ENCODE data around the gene LSR.
A peak's percentile ranks its signal among the peaks of the same experiment; 100 is the strongest.

Gene LSR

GRCh38 chr19:35241417-35241816 is 7.4 kb upstream of the LSR start:
- DNase-seq (ENCODE audit: low read depth in 2 of 2, low spot score in 1 of 2) = no peak

DNA sequence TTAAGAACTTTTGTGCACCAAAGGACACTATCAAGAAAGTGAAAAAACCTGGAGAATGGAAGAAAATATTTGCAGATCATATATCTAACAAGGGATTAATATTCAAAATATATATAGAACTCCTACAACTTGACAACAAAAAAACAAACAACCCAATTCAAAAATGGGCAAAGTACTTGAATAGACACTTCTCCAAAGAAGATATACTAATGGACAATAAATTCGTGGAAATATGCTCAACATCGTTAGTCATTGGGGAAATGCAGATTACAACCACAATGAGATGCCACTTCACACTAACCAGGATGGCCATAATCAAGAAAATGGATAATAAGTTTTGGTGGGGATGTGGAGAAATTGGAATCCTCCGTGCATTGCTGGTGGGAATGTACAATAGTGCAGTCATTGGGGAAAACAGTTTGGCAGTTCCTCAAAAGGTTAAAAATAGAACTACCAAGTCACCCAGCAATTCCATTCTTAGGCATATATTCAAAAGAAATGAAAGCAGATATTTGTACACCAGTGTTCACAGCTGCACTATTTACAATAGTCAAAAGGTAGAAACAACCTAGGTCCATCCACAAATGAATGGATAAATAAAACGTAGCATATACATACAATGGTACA is 2.2 kb upstream of the LSR start:
- DNase-seq (ENCODE audit: low read depth in 2 of 2, low spot score in 1 of 2) = no peak

- DNase-seq (ENCODE audit: low read depth in 2 of 2, low spot score in 1 of 2) = peak in 1 of 2 donors; percentile 22
Observed at GRCh38 chr19:35247526-35248309, 1.1 kb upstream of the LSR start.

DNA sequence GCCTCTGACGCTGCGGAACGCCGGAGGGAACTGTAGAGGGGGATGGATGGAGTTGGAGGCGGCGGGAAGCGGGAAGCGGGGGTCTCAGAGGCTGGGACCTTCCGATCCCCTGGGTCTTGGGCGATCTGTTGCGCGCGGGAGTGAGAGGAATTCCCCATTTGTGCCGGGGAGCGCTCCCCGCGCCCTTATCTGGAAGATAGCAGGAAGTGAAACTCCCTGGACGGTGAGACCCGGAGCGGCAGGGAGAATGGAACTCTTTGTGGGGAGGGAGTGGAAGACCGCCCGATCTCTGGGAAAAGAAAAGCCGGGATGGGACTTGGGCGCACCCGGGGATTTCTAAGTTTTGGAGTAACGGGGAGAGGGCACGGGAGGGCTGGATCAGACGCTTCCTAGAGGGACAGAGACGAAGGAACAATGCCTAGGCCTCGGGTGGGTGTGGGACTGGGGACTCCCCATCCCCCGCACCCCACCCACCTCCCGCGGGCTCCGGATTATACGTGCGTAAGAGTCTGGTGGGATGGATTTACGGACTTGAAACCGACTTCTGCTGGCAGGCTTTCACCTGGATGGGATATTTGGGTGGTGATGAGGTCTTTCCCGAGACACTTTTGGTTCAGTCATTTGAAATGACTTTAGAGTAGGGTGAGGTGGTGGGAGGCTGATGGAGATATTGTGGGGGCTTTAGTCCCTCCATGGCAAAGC is 495 bp downstream of the LSR start:
- DNase-seq (ENCODE audit: low read depth in 2 of 2, low spot score in 1 of 2) = no peak

DNA sequence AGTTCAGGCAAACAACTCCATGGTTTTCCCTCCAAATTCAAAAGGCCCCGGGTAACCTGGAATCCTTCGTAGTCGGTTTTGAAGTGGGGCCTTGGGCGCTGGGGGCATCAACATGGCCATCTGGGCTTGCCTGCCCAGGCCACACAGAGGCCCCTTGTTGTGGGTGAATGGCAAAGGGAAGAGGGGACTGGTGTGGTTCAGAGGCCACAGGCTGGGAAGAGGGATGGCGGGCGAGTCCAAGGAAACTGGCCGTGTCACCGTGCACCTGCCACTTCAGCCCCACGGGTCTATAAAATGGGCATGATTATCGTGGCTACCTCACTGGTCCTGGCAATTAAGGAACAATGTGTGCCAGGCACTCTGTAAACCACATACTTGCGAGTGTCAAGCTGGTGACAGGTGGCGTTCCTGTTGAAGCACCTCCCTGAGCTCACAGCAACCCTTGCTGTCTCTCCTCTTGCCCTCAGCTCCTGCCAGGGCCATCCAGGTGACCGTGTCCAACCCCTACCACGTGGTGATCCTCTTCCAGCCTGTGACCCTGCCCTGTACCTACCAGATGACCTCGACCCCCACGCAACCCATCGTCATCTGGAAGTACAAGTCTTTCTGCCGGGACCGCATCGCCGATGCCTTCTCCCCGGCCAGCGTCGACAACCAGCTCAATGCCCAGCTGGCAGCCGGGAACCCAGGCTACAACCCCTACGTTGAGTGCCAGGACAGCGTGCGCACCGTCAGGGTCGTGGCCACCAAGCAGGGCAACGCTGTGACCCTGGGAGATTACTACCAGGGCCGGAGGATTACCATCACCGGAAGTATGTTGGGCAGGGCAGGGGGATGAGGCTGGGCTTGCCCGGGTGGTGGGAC is 1.3 kb downstream of the LSR start:
- DNase-seq (ENCODE audit: low read depth in 2 of 2, low spot score in 1 of 2) = no peak

GRCh38 chr19:35251456-35251855 is 2.7 kb downstream of the LSR start:
- no peak for DNase-seq (ENCODE audit: low read depth in 2 of 2, low spot score in 1 of 2)

DNA sequence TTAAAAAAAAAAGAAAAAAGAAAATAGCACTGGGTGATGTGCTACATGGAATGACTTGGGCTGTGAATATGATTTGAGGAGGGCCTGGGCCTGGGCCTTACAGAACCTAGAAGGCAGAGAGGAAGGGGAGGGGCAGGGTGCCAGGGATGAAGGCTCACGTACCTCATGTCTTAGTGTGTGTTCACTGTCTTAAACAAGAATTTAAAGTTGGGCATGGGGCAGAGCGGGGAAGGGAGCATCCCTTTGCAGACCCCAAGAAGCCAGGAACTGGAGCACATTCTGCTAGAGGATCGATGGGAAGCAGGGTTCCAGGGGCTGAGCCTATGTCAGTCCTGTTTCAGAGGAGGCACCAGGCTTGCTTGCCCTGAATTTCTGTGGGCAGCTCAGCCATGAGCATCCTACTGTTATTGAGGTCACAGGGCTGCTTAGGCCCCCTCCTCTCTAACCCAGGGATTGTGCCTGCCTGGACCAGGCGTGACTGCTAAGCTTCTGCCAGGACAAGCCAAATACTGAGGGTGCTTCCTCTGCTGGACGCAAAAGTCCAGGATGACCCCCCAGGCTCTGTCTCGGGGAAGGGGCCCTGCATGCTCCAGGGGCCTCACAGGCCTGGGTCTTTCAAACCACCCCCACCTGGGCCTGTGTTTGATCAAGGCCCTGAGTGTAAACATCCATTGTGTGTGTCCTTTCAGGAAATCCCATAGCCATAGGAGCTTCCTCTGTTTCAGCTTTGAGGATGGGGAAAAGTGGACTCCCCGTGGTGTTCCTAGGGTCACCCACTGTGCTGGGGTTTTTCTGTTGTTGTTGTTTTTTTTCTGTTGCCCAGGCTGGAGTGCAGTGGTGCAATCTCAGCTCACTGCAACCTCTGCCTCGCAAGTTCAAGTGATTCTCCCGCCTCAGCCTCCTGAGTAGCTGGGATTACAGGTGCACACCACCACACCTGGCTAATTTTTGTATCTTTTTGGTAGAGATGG is 4.8 kb downstream of the LSR start:
- DNase-seq (ENCODE audit: low read depth in 2 of 2, low spot score in 1 of 2) = no peak

GRCh38 chr19:35254341-35255297 is 5.8 kb downstream of the LSR start:
- DNase-seq (ENCODE audit: low read depth in 2 of 2, low spot score in 1 of 2) = no peak

DNA sequence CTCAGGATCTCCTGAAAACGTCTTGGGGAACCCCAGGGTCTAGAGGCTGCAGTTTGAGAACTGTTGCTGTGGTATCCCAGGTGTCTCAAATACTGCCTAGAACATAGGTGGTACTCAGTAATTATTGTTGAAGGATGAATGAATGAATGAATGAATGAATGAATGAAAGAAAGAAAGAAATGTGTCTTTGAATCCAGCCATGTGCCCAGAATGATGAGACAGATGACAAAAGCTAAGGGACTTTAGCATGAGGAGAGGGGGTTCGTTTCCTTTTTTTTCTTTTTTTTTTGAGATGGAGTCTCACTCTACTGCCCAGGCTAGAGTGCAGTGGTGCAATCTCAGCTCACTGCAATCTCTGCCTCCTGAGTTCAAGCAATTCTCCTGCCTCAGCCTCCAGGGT is 7.8 kb downstream of the LSR start:
- DNase-seq (ENCODE audit: low read depth in 2 of 2, low spot score in 1 of 2) = no peak

DNA sequence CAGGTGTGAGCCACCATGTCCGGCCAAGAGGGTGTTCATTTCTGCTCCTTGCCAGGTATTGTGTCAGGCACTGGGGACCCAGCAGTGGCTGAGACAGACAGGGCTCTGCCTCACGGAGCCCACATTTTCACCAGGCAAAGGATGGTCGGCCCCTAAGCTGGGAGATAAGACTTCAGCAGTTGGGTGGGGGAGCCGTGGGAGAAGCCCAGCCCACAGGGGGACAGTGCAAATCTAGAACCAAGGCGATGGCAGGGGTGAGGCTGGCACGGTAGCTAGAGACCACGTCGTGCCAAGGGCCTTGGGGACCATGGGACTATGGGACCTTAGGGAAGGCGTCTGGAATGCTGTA is 8.3 kb downstream of the LSR start:
- no peak for DNase-seq (ENCODE audit: low read depth in 2 of 2, low spot score in 1 of 2)

- DNase-seq (ENCODE audit: low read depth in 2 of 2, low spot score in 1 of 2) = no peak
Observed at GRCh38 chr19:35260694-35261304, 12.0 kb downstream of the LSR start.

DNA sequence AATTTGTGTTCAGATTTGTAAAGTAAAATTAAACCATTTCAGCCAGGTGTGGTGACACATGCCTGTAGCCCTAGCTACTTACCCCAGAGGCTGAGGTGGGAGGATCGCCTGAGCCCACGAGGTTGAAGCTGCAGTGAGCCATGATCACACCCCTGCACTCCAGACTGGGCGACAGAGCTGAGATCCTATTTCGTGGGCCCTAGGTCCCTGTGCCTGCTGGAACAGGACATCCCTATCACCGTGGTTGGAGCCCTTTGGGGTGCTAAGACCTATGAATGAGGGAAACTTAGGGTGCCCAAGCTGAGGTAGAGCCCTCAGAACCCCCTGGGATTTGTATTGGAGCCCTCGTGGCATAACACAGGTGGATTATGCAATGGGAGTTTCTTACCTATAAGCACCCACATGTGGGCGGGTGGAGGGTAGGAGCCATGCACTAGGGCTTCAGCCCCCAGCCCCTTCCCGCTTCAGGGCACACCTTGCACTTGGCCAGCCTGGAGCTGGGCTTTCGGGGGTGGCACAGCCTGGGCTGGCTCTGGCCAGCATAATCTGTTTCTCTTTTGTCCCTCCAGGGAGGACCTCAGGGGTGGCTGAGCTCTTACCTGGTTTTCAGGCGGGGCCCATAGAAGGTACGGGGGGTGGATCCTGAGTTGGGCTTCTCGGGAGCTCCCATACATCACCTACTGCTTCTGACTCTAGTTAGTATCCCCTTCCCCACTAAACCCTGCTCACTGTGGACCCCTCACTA is 12.7 kb downstream of the LSR start:
- DNase-seq (ENCODE audit: low read depth in 2 of 2, low spot score in 1 of 2) = no peak

- no peak for DNase-seq (ENCODE audit: low read depth in 2 of 2, low spot score in 1 of 2)
Observed at GRCh38 chr19:35262101-35262761, 13.4 kb downstream of the LSR start.

- DNase-seq (ENCODE audit: low read depth in 2 of 2, low spot score in 1 of 2) = no peak
Observed at GRCh38 chr19:35264268-35265125, 15.7 kb downstream of the LSR start.

DNA sequence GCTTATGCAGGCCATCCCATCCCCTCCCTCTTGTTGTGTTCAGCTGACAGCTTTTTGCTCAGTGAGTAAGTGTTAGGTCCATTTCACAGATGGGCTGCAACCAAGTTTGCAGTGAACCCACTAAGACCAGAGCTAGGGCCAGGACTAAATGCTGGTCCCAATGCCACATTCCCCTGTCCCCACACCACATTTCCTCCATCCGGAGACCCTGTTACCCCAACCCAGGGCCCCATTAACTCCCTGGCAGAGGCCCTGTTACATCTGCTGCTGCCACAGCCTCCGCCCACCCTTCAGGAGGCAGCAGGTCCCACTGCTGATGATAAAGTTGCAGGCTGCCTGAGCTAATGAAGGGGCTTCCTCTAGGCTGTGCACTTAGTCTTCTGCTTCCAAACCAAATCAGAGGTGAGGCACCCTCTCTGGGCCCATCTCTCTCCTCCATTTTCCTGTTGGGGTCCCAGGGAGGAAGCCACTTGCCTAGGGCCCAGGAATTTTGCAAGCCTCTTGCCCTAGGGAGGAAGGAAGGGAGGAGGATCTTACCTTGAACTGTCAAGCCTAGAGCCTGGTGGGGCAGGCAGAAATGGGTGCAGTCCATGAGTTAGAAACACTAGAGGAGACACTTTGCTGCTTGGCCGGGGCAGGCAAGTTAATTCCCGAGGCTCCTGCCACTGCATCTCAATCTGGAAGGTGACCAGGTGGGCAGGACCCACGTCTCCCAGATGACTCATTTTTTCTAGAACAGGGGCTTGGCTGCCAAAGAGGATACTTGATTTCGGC is 16.5 kb downstream of the LSR start:
- no peak for DNase-seq (ENCODE audit: low read depth in 2 of 2, low spot score in 1 of 2)
